22Rv1 (cell line): Measurements from ENCODE around the gene MANSC4.

ENCODE experiments used
- H3K27ac ChIP-seq: fragments of 450-650 bp; 2 replicates; pipeline ENCODE4 v1.5.1; 2017
- ZFX ChIP-seq: fragments of 450-650 bp; IDR thresholded peaks from 2 replicates; pipeline ENCODE4 v1.6.1; 2017; ENCODE audit warnings: antibody characterized with exemption, borderline replicate concordance
- TF ChIP-seq, protein P1 (sequence below): fragments of 450-650 bp; IDR thresholded peaks from 2 replicates; pipeline ENCODE4 v1.5.1; 2017; ENCODE audit warnings: mild to moderate bottlenecking

Gene MANSC4

DNA sequence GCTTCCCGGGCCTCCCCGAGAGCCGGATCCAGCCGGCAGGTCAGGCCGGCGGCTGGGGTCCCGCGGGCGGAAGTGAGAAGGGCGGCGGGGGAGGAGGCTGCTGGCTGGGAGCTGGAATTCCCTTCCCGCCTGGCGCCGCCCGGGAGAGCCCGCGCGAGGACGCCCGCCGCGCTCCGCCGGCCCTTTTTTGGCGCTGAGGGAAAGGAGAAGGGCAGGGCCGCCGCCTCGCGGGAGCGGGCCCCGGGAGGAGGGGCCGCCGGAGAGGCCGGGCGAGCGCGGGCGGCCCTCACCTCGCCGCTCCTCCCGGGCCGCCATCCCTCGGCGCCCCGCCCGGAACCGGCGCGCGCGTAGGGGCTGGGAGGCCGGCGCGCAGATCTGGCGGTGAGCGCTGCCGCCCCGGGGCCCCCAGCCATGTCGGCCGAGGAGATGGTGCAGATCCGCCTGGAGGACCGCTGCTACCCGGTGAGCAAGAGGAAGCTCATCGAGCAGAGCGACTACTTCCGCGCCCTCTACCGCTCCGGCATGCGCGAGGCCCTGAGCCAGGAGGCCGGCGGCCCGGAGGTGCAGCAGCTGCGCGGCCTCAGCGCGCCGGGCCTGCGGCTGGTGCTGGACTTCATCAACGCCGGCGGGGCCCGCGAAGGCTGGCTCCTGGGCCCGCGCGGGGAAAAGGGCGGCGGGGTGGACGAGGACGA, at the start of gene MANSC4, which contains the start of gene KLHL42:
TSS of gene MANSC4 (minus strand) at position 317 of the 692 bp plus-strand sequence. CDS start 8,960 bp downstream, outside the sequence.
TSS of gene KLHL42 (plus strand) at position 314 of the 692 bp plus-strand sequence. CDS start at position 412, 98 bp downstream.
- TF ChIP-seq, protein P1, sequence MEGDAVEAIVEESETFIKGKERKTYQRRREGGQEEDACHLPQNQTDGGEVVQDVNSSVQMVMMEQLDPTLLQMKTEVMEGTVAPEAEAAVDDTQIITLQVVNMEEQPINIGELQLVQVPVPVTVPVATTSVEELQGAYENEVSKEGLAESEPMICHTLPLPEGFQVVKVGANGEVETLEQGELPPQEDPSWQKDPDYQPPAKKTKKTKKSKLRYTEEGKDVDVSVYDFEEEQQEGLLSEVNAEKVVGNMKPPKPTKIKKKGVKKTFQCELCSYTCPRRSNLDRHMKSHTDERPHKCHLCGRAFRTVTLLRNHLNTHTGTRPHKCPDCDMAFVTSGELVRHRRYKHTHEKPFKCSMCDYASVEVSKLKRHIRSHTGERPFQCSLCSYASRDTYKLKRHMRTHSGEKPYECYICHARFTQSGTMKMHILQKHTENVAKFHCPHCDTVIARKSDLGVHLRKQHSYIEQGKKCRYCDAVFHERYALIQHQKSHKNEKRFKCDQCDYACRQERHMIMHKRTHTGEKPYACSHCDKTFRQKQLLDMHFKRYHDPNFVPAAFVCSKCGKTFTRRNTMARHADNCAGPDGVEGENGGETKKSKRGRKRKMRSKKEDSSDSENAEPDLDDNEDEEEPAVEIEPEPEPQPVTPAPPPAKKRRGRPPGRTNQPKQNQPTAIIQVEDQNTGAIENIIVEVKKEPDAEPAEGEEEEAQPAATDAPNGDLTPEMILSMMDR = peak; percentile 21; the same call in 1 of the 2 replicates
- TF ChIP-seq ZFX = peak; percentile 80; the same call in 1 of the 2 replicates
- peak within 1 kb of the TSS; percentile 90 for H3K27ac ChIP-seq

DNA sequence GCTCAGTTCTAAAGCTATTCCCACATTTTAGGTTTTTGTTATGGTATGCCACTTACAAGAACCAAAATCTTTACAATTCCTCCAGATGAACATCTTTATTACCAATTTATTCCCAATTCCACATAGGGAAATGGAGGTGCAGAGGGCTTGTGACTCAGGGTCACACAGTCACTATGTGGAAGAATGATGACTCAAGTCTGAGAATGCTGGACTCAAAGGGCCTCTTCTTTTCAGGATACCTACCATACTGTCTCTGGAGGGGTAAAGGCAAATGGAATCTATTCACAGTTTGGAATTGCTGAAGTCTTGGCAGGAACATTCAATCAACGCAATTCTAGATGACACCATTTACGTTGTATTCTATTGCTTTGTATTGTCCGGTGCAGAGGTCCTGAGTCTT, 48.2 kb upstream of the MANSC4 start:
- no peak overlapping the region for H3K27ac ChIP-seq
- TF ChIP-seq, protein P1 = no peak
- TF ChIP-seq ZFX = no peak

DNA sequence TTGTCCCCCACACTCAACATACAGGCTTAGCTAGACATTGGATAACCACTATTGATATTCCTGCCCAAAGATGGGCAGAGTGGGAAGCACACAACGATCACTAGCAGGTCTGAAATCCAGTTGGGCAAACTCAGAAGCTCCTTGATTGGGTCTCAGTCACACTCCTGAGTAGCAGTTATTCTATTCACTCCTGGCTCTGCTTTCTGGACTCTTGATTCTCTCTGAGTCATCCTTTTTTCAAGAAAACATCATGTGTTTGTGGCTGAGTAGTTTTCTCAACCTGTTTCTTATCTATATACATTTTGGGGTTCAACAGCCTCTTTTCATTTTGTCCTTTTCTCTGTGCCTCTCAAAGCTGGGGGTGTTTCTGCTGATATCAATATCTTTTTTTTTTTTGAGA, 46.0 kb upstream of the MANSC4 start:
- no peak overlapping the region for H3K27ac ChIP-seq
- TF ChIP-seq ZFX = no peak
- TF ChIP-seq, protein P1 = no peak

DNA sequence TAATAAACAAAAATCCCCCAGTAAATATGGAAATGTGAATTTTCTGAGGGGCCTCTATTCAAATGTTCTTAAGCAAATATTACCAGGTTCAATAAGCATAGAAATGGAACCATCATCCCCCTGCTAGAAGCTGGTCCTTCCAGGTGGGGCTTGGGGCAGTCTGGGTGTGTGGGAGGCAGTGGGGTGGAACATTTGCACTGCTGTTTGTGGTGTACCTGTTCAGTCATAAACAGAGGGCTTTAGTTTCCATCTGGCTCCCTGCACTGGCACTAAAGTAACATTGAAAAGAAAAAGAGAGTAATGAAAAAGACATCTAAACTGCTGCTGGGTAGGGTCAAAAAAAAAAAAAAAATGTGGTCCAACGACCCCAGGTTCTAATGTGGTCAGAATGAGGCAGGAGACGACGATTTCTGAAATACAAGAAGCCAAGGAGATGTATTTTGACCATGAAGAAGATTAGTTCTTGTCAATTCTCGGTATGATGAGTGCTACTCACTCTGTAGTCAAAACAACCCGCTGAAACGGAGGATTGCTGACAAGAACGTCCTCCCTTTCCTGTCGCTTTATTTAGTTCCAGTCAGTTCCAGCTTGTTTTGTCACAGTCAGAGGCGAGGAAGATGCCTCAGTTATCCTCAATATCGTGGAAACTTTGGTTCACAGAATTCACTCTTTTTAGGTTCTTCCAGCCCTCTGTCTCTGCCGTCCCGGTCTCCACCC, 44.2 kb upstream of the MANSC4 start:
- H3K27ac ChIP-seq = no peak overlapping the region
- TF ChIP-seq, protein P1 = no peak
- no peak for TF ChIP-seq ZFX

DNA sequence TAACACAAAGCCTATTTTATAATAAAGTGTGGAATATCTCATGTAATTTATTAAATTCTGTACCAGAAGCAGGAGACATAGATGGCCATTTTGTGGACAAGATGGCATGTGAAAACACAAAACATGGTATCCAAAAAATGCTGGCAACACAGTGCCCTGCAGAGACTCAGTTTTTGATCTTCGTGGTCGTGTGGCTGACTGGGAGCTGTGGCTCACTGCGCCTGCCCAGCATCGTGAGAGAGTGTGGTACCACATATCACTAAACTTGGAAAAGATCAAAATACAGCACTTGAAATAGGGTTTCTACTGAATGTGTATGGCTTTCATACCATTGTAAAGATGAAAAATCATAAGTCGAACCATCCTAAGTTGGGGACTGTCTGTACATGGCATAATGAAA, 43.0 kb upstream of the MANSC4 start:
- TF ChIP-seq, protein P1 = no peak
- TF ChIP-seq ZFX = no peak
- no peak overlapping the region for H3K27ac ChIP-seq

DNA sequence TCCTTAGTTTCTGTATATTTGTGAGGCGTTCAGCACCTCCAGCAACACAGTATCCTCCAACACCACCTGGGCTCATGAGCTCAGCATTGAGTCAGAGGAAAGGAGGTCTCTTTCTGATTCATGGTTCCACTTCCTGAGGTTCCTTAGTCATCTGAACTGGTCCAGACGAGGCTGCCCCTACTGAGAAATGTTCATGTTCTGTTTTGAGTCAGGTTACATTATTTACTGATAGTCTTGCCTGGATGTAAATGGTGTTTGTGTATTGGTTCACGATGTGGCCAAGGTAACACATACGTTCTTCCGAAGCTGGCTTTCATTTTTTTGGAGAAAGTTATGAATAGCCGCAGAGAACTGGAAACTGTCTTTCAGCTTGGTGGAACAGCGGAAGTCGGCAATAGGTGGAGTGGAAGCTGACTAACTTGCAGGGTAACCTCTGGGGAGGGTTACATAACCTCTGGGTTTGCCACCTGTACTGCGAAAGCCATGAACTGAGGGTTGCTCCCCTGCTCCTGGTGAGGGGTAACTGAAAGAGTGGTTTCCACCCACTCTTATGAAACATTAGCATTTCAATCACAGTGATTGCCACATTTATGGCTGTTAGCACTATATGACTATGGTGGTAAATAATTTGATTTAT, 42.2 kb upstream of the MANSC4 start:
- TF ChIP-seq ZFX = no peak
- TF ChIP-seq, protein P1 = no peak
- no peak overlapping the region for H3K27ac ChIP-seq
